DOHH2 (cell line): ENCODE results near the gene LRRC4C.

Experiments
- EZH2phosphoT487 ChIP-seq: fragments of 200-600 bp; sonication (generic); IDR thresholded peaks from 2 replicates; pipeline ENCODE4 v1.6.1; 2017; ENCODE audit warnings: borderline replicate concordance, mild to moderate bottlenecking, antibody characterized with exemption, low read length, moderate library complexity, mixed read lengths
- TF ChIP-seq, protein P1 (sequence below): fragments of 200-600 bp; sonication (generic); IDR thresholded peaks from one replicate; pipeline ENCODE4 v1.5.1; 2014; ENCODE audit warnings: antibody characterized with exemption, mild to moderate bottlenecking, low read depth, low read length; ENCODE audit not compliant: poor library complexity, severe bottlenecking

GRCh38 chr11:41399323-41399722 is 60.1 kb downstream of the LRRC4C start:
- TF ChIP-seq, protein P1, sequence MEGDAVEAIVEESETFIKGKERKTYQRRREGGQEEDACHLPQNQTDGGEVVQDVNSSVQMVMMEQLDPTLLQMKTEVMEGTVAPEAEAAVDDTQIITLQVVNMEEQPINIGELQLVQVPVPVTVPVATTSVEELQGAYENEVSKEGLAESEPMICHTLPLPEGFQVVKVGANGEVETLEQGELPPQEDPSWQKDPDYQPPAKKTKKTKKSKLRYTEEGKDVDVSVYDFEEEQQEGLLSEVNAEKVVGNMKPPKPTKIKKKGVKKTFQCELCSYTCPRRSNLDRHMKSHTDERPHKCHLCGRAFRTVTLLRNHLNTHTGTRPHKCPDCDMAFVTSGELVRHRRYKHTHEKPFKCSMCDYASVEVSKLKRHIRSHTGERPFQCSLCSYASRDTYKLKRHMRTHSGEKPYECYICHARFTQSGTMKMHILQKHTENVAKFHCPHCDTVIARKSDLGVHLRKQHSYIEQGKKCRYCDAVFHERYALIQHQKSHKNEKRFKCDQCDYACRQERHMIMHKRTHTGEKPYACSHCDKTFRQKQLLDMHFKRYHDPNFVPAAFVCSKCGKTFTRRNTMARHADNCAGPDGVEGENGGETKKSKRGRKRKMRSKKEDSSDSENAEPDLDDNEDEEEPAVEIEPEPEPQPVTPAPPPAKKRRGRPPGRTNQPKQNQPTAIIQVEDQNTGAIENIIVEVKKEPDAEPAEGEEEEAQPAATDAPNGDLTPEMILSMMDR, result no peak
- TF ChIP-seq EZH2phosphoT487, result no peak
